Dermis microvascular lymphatic vessel endothelial cell (primary cell): ENCODE measurements around the gene ATP9A. TPM values are rescaled to one million over a fixed set of nuclear protein-coding genes. Genes with fewer than 3 reads are reported as not detected.
"Not testable (repeated sequence)": the region's sequence is repeated elsewhere in the genome, so short reads cannot be mapped to it uniquely, and the experiment has no call there.

Experiments
- DNase-seq, 2 donors: peaks; one replicate each; pipeline versions ENCODE4 v3.0.0 to v3.0.0-alpha.2; 2010; ENCODE audit warnings: low read depth in 2 of 2
- total RNA-seq: library from RNA; depleted of rRNA; stranded (reverse); fragments of >200 nt; gene quantifications from 2 replicates; pipeline ENCODE4 v1.2.1, GENCODE V29; 2014

ATP9A gene, protein sequence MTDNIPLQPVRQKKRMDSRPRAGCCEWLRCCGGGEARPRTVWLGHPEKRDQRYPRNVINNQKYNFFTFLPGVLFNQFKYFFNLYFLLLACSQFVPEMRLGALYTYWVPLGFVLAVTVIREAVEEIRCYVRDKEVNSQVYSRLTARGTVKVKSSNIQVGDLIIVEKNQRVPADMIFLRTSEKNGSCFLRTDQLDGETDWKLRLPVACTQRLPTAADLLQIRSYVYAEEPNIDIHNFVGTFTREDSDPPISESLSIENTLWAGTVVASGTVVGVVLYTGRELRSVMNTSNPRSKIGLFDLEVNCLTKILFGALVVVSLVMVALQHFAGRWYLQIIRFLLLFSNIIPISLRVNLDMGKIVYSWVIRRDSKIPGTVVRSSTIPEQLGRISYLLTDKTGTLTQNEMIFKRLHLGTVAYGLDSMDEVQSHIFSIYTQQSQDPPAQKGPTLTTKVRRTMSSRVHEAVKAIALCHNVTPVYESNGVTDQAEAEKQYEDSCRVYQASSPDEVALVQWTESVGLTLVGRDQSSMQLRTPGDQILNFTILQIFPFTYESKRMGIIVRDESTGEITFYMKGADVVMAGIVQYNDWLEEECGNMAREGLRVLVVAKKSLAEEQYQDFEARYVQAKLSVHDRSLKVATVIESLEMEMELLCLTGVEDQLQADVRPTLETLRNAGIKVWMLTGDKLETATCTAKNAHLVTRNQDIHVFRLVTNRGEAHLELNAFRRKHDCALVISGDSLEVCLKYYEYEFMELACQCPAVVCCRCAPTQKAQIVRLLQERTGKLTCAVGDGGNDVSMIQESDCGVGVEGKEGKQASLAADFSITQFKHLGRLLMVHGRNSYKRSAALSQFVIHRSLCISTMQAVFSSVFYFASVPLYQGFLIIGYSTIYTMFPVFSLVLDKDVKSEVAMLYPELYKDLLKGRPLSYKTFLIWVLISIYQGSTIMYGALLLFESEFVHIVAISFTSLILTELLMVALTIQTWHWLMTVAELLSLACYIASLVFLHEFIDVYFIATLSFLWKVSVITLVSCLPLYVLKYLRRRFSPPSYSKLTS
- 54.0 and 75.5 TPM in 2 replicates for total RNA-seq

DNA sequence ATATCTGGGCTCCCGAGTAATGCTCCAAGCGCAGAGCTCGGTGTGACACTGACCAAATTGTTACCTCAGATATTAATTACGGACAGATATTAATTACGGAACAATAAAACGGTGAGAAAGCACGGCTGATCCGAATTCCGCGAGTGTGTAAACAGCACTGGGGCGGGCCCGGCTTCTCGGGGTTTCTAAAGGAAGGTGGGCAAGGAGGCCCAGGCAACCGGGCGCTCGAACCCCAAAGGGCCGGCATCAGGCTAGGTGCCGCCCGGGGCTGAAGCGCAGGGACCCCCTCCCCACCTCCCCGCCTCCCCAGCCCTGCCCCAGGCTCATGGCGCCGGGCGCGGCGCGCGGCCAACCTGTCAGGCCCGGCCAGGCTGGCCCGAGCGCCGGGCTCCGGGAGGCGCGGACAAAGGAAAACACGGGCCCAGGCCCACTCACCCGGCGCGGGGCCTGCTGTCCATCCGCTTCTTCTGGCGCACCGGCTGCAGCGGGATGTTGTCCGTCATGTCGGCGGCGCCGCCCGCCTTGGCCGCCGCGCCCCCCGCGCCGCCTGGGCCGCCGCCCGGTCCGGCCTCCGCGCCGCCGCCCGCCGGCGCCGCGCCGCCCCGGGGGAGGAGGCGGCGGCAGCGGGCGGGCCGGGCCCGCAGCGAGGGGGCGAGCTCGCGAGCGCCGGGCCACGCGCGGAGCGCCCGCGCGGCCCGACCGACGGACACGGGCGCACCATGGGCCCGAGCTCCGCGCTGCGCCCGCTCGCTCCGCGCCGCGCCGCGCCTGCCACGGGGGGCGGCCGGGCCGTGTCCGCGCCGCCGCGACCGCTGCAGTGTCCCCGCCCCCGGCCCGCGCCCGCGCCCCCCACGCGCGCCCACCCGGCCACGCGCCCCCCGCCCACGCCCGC lies at the start of gene ATP9A:
ATP9A (minus strand) TSS at position 524 of the 892 bp plus-strand sequence; CDS start at position 503, 21 bp downstream.
- peak in 1 of 2 donors; percentile 56 for DNase-seq

DNA sequence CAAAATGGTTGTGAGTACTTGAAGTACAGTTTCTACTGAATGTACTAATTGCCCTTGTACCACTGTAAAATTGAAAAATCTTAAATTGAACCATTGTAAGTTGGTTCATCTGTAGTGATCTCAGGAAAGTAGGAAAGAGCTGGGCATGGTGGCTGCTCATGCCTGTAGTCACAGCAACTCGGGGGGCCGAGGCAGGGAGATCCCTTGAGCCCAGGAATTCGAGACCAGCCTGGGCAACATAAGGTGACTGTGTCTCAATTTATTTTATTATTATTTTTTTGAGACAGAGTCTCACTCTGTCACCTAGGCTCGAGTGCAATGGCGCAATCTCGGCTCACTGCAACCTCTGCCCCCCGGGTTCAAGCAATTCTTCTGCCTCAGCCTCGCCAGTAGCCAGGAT lies 48.7 kb upstream of the ATP9A start:
- not testable (repeated sequence) for DNase-seq

DNA sequence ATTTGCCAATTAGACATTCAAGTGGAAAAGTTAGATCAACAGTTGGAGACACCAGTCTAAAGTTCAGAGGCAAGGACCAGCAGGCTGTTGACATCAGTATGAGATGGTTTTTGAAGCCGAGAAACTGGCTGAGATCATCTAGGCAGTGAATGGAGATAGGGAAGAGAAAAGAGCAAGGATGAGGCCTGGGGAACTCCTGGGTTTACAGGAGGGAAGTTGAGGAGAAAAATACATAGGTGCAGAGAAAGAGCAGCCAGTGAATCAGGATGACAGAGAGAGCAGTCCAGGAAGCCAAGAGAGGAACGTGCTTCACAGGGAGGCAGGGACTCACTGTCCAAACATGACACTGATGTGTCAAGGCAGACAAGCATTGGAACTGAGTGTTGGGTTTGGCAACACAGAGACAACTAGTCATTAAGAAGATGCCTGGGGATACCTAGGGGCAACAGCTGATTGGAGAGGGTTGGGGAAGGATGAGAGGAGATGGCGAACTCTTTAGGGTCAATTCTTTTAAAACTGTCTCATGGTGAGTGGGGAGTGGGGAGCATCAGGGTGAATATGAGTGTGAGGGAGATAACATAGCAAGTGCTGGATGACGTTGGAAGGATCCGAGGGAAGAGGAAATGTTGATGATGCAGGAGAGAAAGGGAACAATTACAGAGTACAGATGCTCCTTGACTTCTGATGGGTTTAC lies 47.3 kb upstream of the ATP9A start:
- DNase-seq, result no peak

DNA sequence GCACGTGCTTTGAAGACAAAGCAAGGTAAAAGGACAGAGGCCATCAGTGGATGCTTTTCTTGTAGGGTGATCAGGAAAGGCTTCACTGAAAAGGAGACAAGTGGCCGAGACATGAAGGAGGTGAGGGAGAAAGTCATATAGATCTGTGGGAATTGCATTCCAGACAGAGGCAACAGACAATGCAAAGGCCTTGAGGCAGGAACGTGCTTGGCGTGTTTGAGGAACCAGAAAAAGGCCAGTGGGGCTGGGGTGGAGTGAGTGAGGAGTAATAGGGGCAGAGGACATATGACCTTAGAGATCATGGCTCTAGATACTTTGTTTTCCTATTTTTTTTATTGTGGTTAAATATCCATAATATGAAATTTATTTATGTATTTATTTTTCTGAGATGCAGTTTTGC lies 44.7 kb upstream of the ATP9A start:
- DNase-seq, result no peak

DNA sequence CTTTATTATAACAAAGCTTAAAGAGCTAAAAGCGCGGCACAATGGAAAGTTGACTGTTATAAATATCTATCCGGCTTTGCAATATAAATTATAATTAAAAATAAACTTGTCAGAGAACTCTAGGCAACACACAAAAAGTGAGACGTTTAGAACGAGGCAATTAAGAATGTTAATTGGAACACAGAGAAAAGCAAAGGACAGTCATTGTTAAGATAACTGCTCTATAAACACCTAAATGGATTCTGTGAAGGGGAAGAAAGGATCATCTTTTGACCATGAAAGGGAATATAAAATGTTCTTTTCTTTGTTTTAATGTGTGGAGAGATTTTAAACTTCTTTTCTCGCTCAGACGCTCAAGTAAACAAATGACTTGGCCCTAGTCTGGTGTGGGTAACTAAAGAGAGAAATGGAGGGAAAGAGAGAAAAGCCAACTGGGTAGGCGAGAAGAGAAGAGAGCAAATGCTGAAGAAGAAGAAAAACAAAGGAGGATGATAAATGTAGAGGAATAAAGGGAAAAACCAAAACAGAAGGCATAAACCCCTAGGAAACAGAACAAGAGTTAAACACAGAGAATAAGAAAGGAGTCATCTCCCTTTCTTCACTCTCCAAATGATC lies 43.4 kb upstream of the ATP9A start:
- no peak for DNase-seq

DNA sequence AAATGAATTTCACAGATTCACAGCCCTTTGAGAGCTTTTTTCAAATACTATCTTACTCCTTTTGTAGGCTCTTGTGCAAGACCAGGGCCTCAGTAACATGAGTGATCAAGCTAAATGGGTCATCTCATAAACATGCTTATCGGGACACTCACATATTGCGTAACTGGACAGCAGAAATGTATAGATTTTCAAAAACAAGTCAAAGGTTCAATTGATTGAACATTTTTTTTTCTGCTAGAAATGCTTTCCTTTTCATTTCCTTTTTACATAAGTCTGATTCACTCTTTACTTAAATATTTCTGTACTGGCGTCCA lies 42.8 kb upstream of the ATP9A start:
- DNase-seq, result no peak

DNA sequence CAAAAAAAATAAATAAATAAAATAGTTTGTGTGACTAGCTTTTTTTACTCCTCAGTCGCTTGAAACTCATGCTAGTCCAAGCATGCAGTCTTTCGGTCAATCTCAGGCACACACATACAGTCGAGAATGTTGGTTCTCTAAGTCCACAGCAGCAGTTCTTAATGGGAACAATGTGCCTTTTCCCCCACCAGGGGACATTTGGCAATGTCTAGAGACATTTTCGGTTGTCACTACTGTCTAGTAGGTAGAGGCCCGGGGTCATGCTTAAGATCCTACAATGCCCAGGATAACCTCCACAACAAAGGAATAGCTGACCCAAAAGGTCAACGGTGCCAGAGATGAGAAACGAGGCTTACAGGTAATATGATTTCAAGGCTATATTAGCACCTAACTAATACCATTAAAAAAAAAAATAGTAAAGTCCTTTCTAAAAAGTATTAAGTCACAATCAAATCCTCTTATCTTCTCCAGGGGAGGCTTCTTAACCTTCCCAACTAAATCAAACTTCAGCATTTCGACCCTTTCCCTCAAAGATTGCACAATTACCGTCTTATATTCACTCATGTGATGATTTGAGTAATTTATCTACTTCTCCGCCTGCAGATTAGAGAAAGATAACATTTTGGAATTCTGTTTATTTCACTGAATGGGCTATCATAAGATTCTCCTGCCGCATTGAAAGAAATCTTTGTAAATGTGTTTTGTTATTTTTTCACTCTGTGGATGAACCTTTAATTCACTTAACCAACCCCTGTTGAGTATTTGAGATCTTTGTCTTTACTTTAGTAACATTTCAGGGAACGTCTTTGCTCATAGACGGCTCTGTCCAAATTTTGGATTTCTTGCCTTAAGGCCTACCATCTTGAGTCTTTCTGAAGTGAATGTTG lies 42.2 kb upstream of the ATP9A start:
- no peak for DNase-seq

DNA sequence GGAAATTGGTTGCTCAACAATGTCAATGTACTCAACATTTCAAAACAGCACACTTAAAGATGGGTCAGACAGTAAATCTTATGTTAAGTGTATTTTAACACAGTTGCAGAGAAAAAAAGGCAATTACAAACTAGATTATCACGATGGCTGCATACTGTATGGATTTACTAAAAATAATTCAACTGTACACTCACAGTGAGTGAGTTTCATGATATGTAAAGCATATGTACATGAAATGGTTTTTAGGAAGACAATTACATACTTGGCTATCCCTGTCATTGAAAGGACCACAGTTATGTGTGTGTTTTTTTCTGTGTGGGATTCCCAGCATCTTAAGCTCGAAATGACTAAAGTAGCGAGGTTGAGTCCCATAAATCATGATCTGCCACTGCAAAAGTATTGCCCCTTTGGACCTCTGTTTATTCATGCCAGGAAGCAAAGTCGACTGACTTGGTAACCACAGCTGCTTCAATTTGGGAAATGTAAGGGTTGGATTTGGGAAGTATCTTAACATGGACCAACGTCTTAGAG lies 39.6 kb upstream of the ATP9A start:
- DNase-seq, result no peak

DNA sequence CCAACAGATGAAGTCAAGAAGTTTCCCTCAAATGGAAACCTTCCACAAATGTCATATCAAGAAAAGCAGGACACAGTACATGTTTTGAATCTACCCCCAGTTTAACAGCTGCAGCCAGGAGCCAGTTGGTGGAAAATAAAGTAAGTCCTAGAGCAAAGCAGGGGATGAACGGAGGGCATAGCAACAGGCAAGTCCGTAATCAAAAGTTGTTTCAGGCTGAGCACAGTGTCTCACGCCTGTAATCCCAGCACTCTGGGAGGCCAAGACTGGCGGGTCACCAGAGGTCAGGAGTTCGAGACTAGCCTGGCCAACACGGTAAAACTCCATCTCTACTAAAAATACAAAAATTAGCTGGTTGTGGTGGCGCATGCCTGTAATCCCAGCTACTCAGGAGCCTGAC lies 36.6 kb upstream of the ATP9A start:
- DNase-seq, result no peak

DNA sequence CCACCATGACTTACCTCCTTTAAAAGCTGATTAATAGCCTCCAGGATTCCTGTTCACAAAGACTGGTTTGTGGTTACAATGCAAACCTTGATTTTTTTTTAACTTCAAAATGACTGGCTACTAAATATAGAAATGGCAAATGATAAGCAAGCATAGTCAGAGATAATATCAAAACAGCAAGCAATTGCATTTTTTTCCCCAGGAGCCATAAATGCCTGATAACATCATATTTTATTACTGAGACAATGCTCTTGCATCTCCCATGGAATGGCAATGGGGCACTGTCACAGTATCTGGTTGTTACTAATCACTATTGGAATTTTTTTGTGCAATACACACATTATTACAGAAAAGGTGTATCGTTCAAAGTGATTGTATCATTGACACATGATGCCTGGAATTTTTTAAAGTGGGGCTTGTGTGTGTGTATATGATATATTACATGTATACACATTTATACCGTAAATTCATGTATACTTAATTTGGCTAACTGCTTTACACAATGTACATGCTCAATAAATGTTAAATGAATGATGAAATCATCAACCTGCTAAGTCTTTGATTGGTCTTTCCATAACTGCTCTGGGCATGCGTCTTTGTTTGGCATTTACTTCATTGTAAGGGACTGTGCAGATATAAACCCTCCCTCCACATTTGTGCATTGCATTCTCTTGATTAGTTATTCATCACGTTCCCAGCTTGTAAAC lies 35.1 kb upstream of the ATP9A start:
- DNase-seq, result no peak

DNA sequence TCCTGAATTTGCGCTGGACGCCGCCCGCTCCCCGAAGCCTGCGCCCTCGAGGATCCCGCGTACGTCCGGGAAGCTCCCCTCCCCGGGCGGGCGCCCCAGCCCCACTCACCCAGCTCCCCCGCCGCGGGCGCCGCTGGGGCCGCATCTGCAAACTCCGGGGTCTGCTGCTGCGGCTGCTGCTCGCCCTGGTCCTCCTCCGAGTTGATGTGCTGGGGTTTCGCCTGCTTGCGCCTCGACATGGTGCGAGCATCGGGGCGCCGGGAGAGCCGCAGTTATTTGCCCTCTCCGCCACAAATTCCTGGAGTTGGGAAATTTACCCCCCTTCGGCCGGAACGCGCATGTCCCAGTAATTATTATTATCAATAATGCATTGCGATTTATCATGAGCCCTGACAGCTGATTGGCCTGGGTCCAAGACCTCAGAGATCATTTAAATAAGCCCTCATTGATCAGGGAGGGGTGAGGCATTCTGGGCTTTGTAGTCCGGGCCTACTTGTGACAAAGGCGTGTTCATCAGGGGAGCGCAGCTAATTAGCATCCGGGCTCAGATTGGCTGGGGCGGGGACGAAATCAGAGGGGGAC lies 34.1 kb upstream of the ATP9A start, which contains the start of gene SALL4:
SALL4 (minus strand) TSS at position 352 of the 582 bp plus-strand sequence; CDS start at position 239, 113 bp downstream.
- DNase-seq, result no peak

DNA sequence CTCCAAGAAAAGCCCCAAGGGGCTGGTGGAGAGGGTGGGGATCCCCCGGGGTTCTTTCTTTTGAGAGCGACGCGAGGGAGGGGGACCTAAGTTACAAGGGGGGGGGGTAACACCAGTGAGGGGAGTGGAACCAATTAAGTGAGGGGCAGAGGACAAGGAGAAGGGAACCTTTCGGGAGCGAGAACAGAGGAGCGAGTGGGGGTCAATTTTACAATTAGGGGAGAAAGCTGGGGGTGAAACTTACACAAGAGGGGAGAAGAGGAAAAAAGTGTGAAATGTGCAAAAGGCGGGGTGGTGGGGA lies 33.6 kb upstream of the ATP9A start:
- DNase-seq, result no peak

DNA sequence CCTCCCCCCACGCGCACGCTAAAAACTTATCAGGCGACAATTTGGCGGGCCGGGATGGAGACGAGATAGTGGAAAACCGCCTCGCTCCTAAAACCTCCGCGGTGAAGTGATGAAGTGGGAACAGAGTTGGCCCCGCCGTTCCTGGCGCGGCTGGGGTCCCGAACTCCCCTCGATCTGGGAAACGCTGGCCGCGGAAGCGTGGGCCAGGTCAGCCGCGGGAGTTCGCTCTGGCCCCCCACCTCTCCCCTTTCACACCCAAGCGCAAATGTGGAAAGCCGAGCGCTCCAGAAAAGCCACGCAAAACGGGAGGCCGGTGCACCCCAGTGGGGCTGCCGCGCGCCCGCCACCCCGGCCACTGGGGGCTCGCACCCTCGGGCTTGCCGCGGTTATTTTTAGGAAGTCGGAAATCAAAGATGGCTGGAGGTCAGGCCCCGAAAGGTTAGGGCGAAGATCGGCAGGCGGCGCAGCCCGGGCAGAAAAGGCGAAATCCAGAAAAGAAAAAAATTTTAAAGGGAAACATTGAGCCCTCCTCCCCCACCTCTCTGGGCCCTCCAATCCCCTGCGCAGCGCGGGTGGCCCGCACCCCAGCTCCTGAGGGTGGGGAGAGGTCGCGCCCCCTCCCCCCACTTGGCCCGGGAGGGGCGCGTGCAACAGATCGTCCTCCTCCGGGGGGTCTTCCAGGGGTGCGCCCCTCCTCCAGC lies 33.1 kb upstream of the ATP9A start:
- DNase-seq, result no peak

DNA sequence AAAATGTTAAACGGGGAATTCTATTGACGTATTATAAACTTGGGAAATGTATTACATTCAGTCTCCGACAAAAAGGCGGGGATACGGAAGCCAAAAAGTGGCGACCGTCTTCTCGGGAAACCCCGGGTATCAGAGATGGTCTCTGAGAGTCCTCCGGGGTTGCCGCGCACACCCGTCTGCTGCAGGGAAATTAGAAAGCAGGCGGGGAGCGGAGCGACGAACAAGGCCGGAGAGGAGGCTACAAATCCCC lies 32.6 kb upstream of the ATP9A start:
- peak; percentile 4 to 34 for DNase-seq

DNA sequence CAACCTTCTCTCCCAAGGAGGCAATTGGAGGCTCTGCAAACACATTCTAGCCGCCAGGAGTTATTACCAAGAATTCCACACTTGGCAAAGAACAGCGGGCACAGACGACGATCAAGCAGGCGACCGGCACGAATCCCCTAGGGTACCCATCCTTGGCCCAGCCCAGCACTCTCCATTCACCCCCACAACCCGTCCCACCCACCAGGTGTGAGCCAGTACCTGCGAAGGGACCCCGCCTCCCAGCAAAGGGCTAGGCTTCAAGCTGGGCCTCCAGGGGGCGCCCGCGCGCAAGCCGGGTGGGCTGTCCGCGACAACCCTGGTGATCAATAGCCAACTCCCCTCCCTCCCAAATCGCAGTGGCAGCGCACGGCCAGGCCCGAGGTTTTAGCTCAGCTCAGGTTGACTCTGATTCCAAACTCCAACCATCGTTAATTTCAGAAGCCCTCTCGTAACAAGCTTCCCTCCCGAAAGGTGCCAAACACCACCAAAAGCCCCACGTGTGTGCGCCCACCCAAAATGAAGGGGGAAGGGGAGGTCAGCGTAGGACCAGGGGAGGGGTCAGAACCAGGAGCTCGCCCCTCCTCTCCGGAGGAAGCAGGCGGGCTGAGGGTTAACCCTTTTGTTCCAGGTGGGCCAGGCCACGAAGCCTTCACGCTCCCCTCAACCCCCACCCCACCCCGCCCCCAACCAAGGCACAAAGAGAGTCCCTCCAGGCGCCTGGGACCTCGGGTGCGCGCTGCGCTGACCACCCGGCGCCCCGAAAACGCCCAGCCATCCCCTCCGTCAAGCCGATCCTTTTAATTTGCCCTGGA lies 32.1 kb upstream of the ATP9A start:
- DNase-seq, result peak; percentile 23 to 58

DNA sequence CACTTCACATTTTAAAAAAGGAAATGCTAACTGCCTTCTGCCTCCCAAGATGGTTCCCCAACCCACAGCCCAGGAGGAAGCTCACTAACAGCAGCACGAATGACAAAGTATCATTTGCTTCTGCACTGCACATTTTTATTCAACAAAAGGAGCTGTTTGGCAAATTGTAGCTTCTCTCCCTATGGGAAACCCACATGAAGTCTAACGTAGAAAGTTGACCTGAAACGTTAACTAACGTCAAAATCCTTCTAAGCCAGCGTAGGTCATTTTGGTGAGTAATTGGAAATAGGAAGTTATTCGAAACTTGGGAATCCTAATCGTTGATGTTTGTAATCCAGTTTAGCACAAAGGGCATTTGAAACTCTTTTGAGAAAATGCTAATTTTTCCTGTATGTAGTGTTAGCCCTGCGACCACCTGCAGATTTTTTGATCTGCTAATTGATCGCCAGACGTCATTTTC lies 31.2 kb upstream of the ATP9A start:
- no peak for DNase-seq
